ENCODE measurements around the gene P2RY12. TPM values are rescaled to one million over a fixed set of nuclear protein-coding genes. Genes with fewer than 3 reads are reported as not detected.

The P2RY12 gene
- total RNA-seq, 2 experiments from 2014 or later: 0.19 TPM; not detected in 1

DNA sequence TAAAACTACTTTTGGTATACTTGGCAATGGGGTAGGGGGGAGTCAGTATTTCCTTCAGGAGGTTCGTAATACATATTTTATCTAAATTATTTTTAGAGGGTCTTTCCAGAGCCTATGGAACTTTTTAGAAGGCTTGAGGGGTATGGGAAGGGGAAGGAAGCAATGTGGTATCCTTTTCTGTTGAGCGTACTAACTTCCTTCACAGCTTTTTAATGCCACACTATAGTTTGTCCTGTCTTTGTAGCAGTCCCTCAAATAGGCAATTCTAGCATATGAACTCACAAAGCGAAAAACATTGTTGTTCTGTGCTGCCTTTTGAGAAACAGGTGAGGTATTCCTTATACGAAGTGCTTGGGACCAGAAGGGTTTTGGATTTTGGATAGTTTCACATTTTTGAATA, 32.9 kb downstream of the P2RY12 start:
- Histone ChIP-seq H3K9me2 (ENCODE audit: insufficient read depth, low read length) (no peaks in the 10 kb centered on the region), H2AFZ (ENCODE audit: low read length) (no peak overlapping the region), H3K9me3 (ENCODE audit: low read length) (no peaks in the 10 kb centered on the region), H3K36me3 (ENCODE audit: insufficient read depth, low read length) (0 out of 2 replicates have a peak, but pooled peaks cover 4% of the 10 kb centered on the region), H4K20me1 (ENCODE audit: insufficient read depth, low read length) (no peaks in the 10 kb centered on the region), H3K4me1 (ENCODE audit: insufficient read depth, low read length, poor library complexity, severe bottlenecking) (no peaks in the 10 kb centered on the region), H3K4me2 (ENCODE audit: low read length) (no peak overlapping the region), H3K27ac (ENCODE audit: low read depth, low read length, poor library complexity, severe bottlenecking) (no peak overlapping the region), H3K79me2 (ENCODE audit: insufficient read depth, low read depth, low read length) (no peaks in the 10 kb centered on the region), H3K4me3 (ENCODE audit: low read depth, low read length, poor library complexity, severe bottlenecking) (no peak overlapping the region)
- DNase-seq (ENCODE audit: low spot score): no peak
- intact Hi-C loops (cut with micrococcal nuclease; ENCODE audit: unreplicated experiment): no loop called here
- no peak for TF ChIP-seq EZH2phosphoT487 (IDR thresholded peaks at IDR 0.05; ENCODE audit: borderline replicate concordance, low read depth, low read length)
- ChIA-PET CTCF (ENCODE audit: unreplicated experiment) (no interaction called here), POLR2A (no interaction called here)
- BruUV-seq (replicated peaks): no TSS peak

DNA sequence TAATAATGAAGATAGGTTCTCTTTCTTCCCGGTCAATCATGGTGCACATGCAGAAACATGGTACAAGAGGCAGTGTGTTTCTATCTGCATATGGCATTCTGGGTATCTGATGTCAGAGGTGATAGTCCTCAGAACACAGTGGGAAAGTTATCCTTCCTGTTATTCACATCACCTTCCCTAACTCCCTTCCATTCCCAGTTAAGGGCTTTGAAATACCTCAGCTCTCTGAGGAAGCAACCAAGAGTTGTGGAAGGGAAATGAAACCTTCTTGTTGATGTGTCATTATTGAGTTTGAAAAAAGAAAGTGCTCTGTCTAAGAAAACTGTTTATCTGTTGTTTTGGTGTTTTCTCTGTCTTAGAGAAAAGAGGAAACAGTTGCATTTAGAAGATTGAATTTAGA, 33.3 kb downstream of the P2RY12 start:
- ChIA-PET POLR2A (no interaction called here), CTCF (ENCODE audit: unreplicated experiment) (no interaction called here)
- Histone ChIP-seq H4K20me1 (ENCODE audit: insufficient read depth, low read length) (no peaks in the 10 kb centered on the region), H2AFZ (ENCODE audit: low read length) (no peak overlapping the region), H3K36me3 (ENCODE audit: insufficient read depth, low read length) (0 out of 2 replicates have a peak, but pooled peaks cover 4% of the 10 kb centered on the region), H3K9me2 (ENCODE audit: insufficient read depth, low read length) (no peaks in the 10 kb centered on the region), H3K4me2 (ENCODE audit: low read length) (no peak overlapping the region), H3K9me3 (ENCODE audit: low read length) (no peaks in the 10 kb centered on the region), H3K4me3 (ENCODE audit: low read depth, low read length, poor library complexity, severe bottlenecking) (no peak overlapping the region), H3K27ac (ENCODE audit: low read depth, low read length, poor library complexity, severe bottlenecking) (no peak overlapping the region), H3K4me1 (ENCODE audit: insufficient read depth, low read length, poor library complexity, severe bottlenecking) (no peaks in the 10 kb centered on the region), H3K79me2 (ENCODE audit: insufficient read depth, low read depth, low read length) (no peaks in the 10 kb centered on the region)
- no peak for DNase-seq (ENCODE audit: low spot score)
- intact Hi-C loops (cut with micrococcal nuclease; ENCODE audit: unreplicated experiment): no loop called here
- no TSS peak for BruUV-seq (replicated peaks)
- no peak for TF ChIP-seq EZH2phosphoT487 (IDR thresholded peaks at IDR 0.05; ENCODE audit: borderline replicate concordance, low read depth, low read length)
- TF ChIP-seq, protein P1, sequence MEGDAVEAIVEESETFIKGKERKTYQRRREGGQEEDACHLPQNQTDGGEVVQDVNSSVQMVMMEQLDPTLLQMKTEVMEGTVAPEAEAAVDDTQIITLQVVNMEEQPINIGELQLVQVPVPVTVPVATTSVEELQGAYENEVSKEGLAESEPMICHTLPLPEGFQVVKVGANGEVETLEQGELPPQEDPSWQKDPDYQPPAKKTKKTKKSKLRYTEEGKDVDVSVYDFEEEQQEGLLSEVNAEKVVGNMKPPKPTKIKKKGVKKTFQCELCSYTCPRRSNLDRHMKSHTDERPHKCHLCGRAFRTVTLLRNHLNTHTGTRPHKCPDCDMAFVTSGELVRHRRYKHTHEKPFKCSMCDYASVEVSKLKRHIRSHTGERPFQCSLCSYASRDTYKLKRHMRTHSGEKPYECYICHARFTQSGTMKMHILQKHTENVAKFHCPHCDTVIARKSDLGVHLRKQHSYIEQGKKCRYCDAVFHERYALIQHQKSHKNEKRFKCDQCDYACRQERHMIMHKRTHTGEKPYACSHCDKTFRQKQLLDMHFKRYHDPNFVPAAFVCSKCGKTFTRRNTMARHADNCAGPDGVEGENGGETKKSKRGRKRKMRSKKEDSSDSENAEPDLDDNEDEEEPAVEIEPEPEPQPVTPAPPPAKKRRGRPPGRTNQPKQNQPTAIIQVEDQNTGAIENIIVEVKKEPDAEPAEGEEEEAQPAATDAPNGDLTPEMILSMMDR (conservative IDR thresholded peaks at IDR 0.05; ENCODE audit: low read length): no peak

DNA sequence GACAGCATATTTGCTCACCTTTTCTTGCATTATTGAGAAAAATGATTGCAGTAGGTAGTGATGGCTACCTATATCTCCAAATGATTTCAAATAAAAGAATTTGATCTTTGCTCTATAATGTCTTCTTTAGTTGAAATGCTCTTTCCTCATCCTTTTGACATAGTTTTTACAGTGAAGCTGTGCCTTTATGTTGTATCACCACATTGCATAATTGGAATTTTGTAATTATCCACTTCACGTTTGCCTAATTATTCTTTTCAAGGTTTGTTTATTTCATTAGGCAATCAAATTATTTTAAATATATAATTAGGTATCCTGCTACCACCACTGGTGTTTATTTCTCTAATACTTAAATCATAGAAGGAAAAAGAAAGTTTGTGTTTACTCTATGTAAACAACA, 33.9 kb downstream of the P2RY12 start:
- no peak overlapping the region for H3K4me2 ChIP-seq (ENCODE audit: low read length)
- H2AFZ ChIP-seq (ENCODE audit: low read length): no peak overlapping the region
- intact Hi-C loops (cut with micrococcal nuclease; ENCODE audit: unreplicated experiment): no loop called here
- no peak for DNase-seq (ENCODE audit: low spot score)
- ChIA-PET POLR2A (no interaction called here), CTCF (ENCODE audit: unreplicated experiment) (no interaction called here)
- BruUV-seq (replicated peaks): no TSS peak
- no peaks in the 10 kb centered on the region for H3K9me2 ChIP-seq (ENCODE audit: insufficient read depth, low read length)
- H3K36me3 ChIP-seq (ENCODE audit: insufficient read depth, low read length): no peaks in the 10 kb centered on the region
- H3K4me1 ChIP-seq (ENCODE audit: insufficient read depth, low read length, poor library complexity, severe bottlenecking): no peaks in the 10 kb centered on the region
- H3K9me3 ChIP-seq (ENCODE audit: low read length): no peaks in the 10 kb centered on the region
- no peak overlapping the region for H3K27ac ChIP-seq (ENCODE audit: low read depth, low read length, poor library complexity, severe bottlenecking)
- H4K20me1 ChIP-seq (ENCODE audit: insufficient read depth, low read length): no peaks in the 10 kb centered on the region
- no peaks in the 10 kb centered on the region for H3K79me2 ChIP-seq (ENCODE audit: insufficient read depth, low read depth, low read length)
- no peak overlapping the region for H3K4me3 ChIP-seq (ENCODE audit: low read depth, low read length, poor library complexity, severe bottlenecking)
- TF ChIP-seq, protein P1 (conservative IDR thresholded peaks at IDR 0.05; ENCODE audit: low read length): no peak
- no peak for TF ChIP-seq EZH2phosphoT487 (IDR thresholded peaks at IDR 0.05; ENCODE audit: borderline replicate concordance, low read depth, low read length)

Data from OCI-LY7 (cell line).